VCaP (cell line): ENCODE data around the gene DNAJC4.

Experiments used
- H3K27ac ChIP-seq: fragments of 450-650 bp; 2 replicates; pipeline ENCODE4 v1.5.1; 2017
- CTCF ChIP-seq: fragments of 450-650 bp; conservative IDR thresholded peaks from 2 replicates; pipeline ENCODE4 v1.5.1; 2017; ENCODE audit warnings: mild to moderate bottlenecking, moderate library complexity

DNAJC4 gene

GRCh38 chr11:64226507-64227051 is 3.8 kb upstream of the DNAJC4 start:
- peak overlapping the region; percentile 94 for H3K27ac ChIP-seq
- no peak for TF ChIP-seq CTCF

GRCh38 chr11:64227405-64227956 is 2.9 kb upstream of the DNAJC4 start:
- TF ChIP-seq CTCF = no peak
- peak overlapping the region; percentile 94 for H3K27ac ChIP-seq

DNA sequence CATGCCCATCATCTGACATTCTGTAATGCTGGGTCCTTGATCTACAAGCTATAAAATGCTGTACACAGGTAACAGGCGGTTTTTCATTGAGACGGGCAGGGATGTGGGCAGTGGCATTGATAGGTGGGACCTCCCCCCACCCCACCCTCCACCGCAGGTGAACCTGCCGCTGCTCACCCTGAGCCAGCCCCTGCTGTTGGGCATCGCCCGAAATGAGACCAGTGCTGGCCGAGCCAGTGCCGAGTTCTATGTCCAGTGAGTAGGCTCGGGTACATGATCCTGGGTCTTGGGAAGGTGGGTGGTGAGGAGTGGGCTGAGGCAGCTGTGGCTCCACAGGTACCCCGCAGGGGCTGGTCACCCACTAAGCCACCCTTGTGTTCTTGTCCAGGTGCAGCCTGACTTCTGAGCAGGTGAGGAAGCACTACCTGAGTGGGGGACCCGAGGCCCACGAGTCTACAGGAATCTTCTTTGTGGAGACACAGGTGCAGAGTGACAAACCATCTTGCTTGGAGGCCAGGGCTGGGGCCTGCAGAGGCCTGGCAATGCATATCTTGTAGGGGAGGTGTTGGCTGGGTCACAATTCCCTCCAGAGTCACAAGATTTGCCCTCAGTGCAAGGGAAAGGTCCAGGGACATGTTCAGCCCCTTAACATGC is 1.1 kb upstream of the DNAJC4 start:
- peak overlapping the region; percentile 94 for H3K27ac ChIP-seq
- TF ChIP-seq CTCF = no peak

DNA sequence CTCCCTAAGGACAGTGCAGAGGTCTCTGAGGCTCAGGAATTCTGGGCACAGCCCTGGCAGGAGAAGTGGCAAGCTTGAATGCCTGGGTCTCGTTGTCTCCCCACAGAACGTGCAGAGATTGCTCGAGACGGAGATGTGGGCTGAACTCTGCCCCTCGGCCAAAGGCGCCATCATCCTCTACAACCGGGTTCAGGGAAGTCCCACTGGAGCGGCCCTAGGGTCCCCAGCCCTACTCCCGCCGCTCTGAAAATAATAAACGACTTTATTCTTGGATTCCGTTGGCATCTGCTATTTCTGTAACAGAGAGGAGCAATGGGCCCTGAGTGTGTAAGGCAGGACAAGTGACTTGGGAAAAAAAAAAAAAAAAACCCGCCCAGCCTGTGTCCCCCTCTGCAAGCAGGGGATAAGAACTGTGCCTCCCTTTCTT is 591 bp upstream of the DNAJC4 start:
- TF ChIP-seq CTCF = no peak
- peak overlapping the region; percentile 94 for H3K27ac ChIP-seq

- TF ChIP-seq CTCF = no peak
- peak overlapping the region; percentile 94 for H3K27ac ChIP-seq
These were observed 627 bp downstream of the DNAJC4 start for GRCh38 chr11:64230985-64231365.

- H3K27ac ChIP-seq = peak overlapping the region; percentile 94; the same call in 1 of the 2 replicates
- TF ChIP-seq CTCF = no peak
These were observed 1.2 kb downstream of the DNAJC4 start for GRCh38 chr11:64231546-64231945.

DNA sequence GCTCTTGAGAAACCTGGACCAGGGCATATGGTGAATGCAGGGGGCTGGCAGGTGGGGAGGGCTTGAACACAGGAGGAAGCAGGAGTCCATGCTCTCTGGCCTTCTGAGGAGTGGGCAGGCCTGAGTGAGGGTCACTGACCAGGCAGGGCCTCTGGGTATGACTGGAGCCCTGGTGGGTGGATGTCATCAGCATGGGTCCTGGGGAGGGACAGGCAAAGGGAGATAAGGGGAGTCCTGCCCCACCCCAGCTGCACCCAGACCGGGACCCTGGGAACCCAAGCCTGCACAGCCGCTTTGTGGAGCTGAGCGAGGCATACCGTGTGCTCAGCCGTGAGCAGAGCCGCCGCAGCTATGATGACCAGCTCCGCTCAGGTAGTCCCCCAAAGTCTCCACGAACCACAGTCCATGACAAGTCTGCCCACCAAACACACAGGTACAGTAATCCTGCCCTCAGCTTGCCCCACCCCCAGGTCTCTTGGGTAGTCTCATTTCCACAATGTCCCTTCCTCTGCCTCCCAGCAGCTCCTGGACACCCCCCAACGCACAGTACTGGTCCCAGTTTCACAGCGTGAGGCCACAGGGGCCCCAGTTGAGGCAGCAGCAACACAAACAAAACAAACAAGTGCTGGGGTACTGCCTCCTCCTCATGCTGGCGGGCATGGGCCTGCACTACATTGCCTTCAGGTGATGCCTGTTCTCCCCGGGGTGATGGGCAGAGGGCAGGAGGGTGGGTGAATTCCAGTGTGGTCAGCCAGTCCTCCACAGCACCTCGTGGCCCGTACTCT is 2.0 kb downstream of the DNAJC4 start:
- peak overlapping the region; percentile 95 for H3K27ac ChIP-seq
- TF ChIP-seq CTCF = no peak
